Adrenal gland (tissue), 12 donors: Measurements from ENCODE around the gene APOC1. TPM values are rescaled to one million over a fixed set of nuclear protein-coding genes. Genes with fewer than 3 reads are reported as not detected.

Experiments used
- DNase-seq, 7 donors: peaks; one replicate each; pipeline ENCODE4 v3.0.0-alpha.2; 2019 to 2020
- H3K27ac ChIP-seq, 5 donors: fragments of 200-600 bp; sonication (generic) in 4 of 5; 1 replicate in 3 of 5; 2 replicates in 2 of 5; pipeline versions ENCODE4 v1.5.1 to v1.8.0; 2016 to 2020; ENCODE audit warnings: mild to moderate bottlenecking in 1 of 5
- H3K27me3 ChIP-seq: fragments of 200-600 bp; 2 replicates; pipeline ENCODE4 v1.8.0; 2021
- H3K36me3 ChIP-seq, 2 donors: fragments of 200-600 bp; replicated peaks in 1 of 2; 1 replicate in 1 of 2; 2 replicates in 1 of 2; pipeline versions ENCODE4 v1.5.1 to v1.8.0; 2018 to 2022
- H3K4me1 ChIP-seq, 2 donors: fragments of 200-600 bp; replicated peaks in 1 of 2; 1 replicate in 1 of 2; 2 replicates in 1 of 2; pipeline versions ENCODE4 v1.5.1 to v1.8.0; 2018 to 2021
- H3K4me3 ChIP-seq, 4 donors: fragments of 200-600 bp; sonication (generic) in 3 of 4; one replicate each; pipeline ENCODE4 v1.5.1; 2016 to 2018
- H3K9me3 ChIP-seq, 3 donors: fragments of 200-600 bp; sonication (generic) in 1 of 3; replicated peaks in 1 of 3; 1 replicate in 2 of 3; 2 replicates in 1 of 3; pipeline versions ENCODE4 v1.5.1 to v1.8.0; 2016 to 2021
- POLR2A ChIP-seq, 2 donors: fragments of 450-650 bp; IDR thresholded peaks; one replicate each; pipeline ENCODE4 v1.6.1; 2017; ENCODE audit warnings: antibody characterized with exemption in 2 of 2, mild to moderate bottlenecking in 2 of 2, moderate library complexity in 1 of 2
- WGBS, 4 donors: extraction: QIAGEN DNeasy Blood & Tissue Kit in 2 of 4; methylation state at CpG; one replicate each; pipeline versions ENCODE4 v1.1.5 to v1.1.7; 2013 to 2017; 5-methylcytosine and 5-hydroxymethylcytosine counted together
- intact Hi-C, 2 donors: fragments of 100-400 bp; cut with DNase I; formaldehyde crosslinking; loops; one replicate each; pipeline versions ENCODE4 v1.14.1 to v1.15.0; 2022 to 2023
- polyA plus RNA-seq, 3 donors: library from polyadenylated mRNA; stranded (reverse); fragments of 200-250 nt in 2 of 3; fragments of 350-450 nt in 1 of 3; fragmentation: Illumina TruSeq in 1 of 3; extraction: RNeasy Lipid Tissue Mini Kit (QIAGEN cat#74804) in 1 of 3; gene quantifications; one replicate each; pipeline ENCODE4 v1.2.3, GENCODE V29; 2013 to 2014
- total RNA-seq, 9 donors: library from RNA; depleted of rRNA in 4 of 9; stranded (reverse); fragments of >200 nt in 4 of 9; fragments of 120-200 nt in 1 of 9; fragmentation: NEBNext Ultra II Directional in 1 of 9; extraction: Animal tissue kit (Norgen Biotek cat#: 25700) in 1 of 9; gene quantifications; one replicate each; pipeline versions ENCODE4 v1.1.0 to v1.2.4, GENCODE V29; 2013 to 2023
- TF ChIP-seq, protein P1 (sequence below), 6 experiments: fragments of 450-650 bp in 4 of 6; fragments of 200-600 bp in 2 of 6; sonication (generic) in 1 of 6; IDR thresholded peaks; 1 replicate in 5 of 6; 2 replicates in 1 of 6; pipeline versions ENCODE4 v1.5.1 to v1.8.0; 2016 to 2021; ENCODE audit warnings: antibody characterized with exemption in 6 of 6, mild to moderate bottlenecking in 2 of 6, moderate library complexity in 1 of 6
- donor health status: healthy with polysubstance abuse.
- donor health status: Bipolar disorder and iron deficiency.
- donor health status: DM: yes; HTN: yes; CAD: no.
- donor health status: DM: no; HTN: no; CAD: no.
- donor health status: DM: no; HTN: no; CAD: no.
- donor health status: DM: yes; HTN: yes; CAD: no.

Gene APOC1
- total and polyA plus RNA-seq, 12 donors, result 583 to 3,854 (median 2,102) TPM

- WGBS, 4 donors, result 93 to 95% (median 93%) methylated on average over 7 to 16 of the region's 16 CpGs
- no peak for TF ChIP-seq POLR2A (IDR thresholded peaks at IDR 0.05)
- TF ChIP-seq, protein P1, sequence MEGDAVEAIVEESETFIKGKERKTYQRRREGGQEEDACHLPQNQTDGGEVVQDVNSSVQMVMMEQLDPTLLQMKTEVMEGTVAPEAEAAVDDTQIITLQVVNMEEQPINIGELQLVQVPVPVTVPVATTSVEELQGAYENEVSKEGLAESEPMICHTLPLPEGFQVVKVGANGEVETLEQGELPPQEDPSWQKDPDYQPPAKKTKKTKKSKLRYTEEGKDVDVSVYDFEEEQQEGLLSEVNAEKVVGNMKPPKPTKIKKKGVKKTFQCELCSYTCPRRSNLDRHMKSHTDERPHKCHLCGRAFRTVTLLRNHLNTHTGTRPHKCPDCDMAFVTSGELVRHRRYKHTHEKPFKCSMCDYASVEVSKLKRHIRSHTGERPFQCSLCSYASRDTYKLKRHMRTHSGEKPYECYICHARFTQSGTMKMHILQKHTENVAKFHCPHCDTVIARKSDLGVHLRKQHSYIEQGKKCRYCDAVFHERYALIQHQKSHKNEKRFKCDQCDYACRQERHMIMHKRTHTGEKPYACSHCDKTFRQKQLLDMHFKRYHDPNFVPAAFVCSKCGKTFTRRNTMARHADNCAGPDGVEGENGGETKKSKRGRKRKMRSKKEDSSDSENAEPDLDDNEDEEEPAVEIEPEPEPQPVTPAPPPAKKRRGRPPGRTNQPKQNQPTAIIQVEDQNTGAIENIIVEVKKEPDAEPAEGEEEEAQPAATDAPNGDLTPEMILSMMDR (IDR thresholded peaks at IDR 0.05), result no peak
- Histone ChIP-seq H3K27me3 (no peaks in the 10 kb centered on the region), H3K9me3 (no peaks in the 10 kb centered on the region), H3K27ac (no peak overlapping the region), H3K36me3 (peaks cover 0 to 78% of the 10 kb centered on the region in 2 donors), H3K4me3 (no peak overlapping the region), H3K4me1 (peaks cover 6 to 16% of the 10 kb centered on the region in 2 donors)
- intact Hi-C loops, result no loop called here
- no peak for DNase-seq
These were observed 40.1 kb upstream of the APOC1 start for GRCh38 chr19:44874317-44874716.

- Histone ChIP-seq H3K4me1 (peaks cover 0 to 2% of the 10 kb centered on the region in 2 donors), H3K27ac (peak overlapping the region in 1 of 5 donors; percentile 52), H3K27me3 (no peaks in the 10 kb centered on the region), H3K4me3 (no peak overlapping the region), H3K9me3 (no peaks in the 10 kb centered on the region), H3K36me3 (peaks cover 0 to 78% of the 10 kb centered on the region in 2 donors)
- 70 to 83% (median 75%) methylated on average over 19 to 22 of the region's 22 CpGs for WGBS, 4 donors
- DNase-seq, result no peak
- intact Hi-C loops, result no loop called here
- no peak for TF ChIP-seq POLR2A (IDR thresholded peaks at IDR 0.05)
- TF ChIP-seq, protein P1 (IDR thresholded peaks at IDR 0.05), result no peak
These were observed 38.5 kb upstream of the APOC1 start for GRCh38 chr19:44875666-44876451.

- no peak for TF ChIP-seq POLR2A (IDR thresholded peaks at IDR 0.05)
- TF ChIP-seq, protein P1 (IDR thresholded peaks at IDR 0.05), result no peak
- intact Hi-C loops, result no loop called here
- Histone ChIP-seq H3K9me3 (no peaks in the 10 kb centered on the region), H3K27ac (no peak overlapping the region), H3K36me3 (peaks cover 0 to 66% of the 10 kb centered on the region in 2 donors), H3K4me3 (no peak overlapping the region), H3K27me3 (no peaks in the 10 kb centered on the region), H3K4me1 (no peaks in the 10 kb centered on the region)
- 60 to 72% (median 64%) methylated on average over 4 to 5 of the region's 5 CpGs for WGBS, 4 donors
- DNase-seq, result no peak
These were observed 37.4 kb upstream of the APOC1 start for GRCh38 chr19:44876930-44877535.

- no peak for TF ChIP-seq POLR2A (IDR thresholded peaks at IDR 0.05)
- TF ChIP-seq, protein P1 (IDR thresholded peaks at IDR 0.05), result no peak
- Histone ChIP-seq H3K36me3 (peaks cover 0 to 56% of the 10 kb centered on the region in 2 donors), H3K9me3 (no peaks in the 10 kb centered on the region), H3K4me3 (no peak overlapping the region), H3K4me1 (no peaks in the 10 kb centered on the region), H3K27ac (no peak overlapping the region), H3K27me3 (no peaks in the 10 kb centered on the region)
- 79 to 89% (median 84%) methylated on average over 16 to 26 of the region's 26 CpGs for WGBS, 4 donors
- DNase-seq, result no peak
- intact Hi-C loops, result no loop called here
These were observed 36.1 kb upstream of the APOC1 start for GRCh38 chr19:44878120-44878865.
